UCSD-AML1 (cell line): ENCODE measurements around the gene TRMT61A.

Experiments used
- DNase-seq: peaks from one replicate; lab custom pipeline; 2025; ENCODE audit not compliant: unreplicated experiment; lab: John Stamatoyannopoulos, UW

TRMT61A gene

GRCh38 chr14:103528587-103529382, at the start of gene TRMT61A:
Gene TRMT61A (plus strand): TSS chr14:103529196. CDS start chr14:103529979, 783 bp downstream.
- DNase-seq, result peak; percentile 81

DNA sequence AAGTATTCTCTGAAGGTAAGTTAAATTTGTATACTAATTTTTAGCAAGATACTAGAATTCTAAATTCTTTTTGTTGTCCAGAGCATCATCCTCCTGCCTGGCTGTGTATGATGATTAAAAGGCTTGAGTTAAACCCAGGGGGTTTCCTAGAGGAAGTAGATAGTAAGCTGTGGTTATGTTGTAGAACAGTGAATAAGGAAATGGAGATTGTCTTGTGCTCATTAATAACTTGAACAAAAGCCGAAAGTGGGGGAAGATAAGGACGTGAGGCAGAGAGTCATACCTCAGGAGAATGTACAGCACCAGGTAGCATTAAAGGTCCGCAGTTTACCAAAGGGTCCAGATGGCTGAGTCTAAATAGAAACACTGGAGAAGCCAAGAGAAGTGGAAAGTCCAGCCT, 48.4 kb upstream of the TRMT61A start:
- no peak for DNase-seq

DNA sequence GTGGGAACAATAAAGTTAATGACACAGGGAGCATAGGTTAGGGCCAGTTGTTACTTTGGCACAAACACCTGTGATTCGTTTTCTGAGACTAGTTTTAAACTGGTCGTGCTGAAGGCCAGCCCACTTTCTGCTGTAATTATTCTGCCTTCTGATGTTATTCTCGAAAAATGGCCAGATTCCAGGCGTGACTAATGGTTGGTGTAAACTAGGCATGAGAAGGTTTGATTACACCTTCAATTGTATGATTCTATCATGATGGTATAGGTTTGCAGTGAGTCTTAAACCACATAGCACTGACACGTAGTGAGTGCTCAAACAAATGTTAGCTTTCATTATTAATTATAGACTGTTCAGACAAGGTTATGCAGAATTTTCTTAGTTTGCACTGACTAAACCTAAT, 45.4 kb upstream of the TRMT61A start:
- no peak for DNase-seq

DNA sequence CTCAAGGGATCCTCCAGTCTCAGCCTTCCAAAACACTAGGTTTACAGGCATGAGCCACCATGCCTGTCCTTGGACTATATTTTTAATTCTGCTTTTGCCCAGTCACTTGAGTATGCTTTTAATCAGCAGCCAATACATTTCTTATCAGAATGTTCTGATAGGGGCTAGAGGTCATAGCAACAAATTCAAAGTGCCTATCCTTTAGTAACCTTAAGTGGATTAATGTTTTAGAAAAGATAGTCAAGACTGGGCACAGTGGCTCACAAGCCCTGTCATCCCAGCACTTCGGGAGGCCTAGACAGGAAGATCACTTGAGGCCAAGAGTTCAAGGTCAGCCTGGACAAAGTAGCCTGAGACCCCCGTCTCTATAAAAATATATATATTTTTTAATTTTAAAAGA, 43.5 kb upstream of the TRMT61A start:
- no peak for DNase-seq

- no peak for DNase-seq
Observed at GRCh38 chr14:103488071-103488470, 40.9 kb upstream of the TRMT61A start.

- no peak for DNase-seq
Observed at GRCh38 chr14:103488960-103489359, 40.0 kb upstream of the TRMT61A start.

GRCh38 chr14:103489621-103490020, 39.4 kb upstream of the TRMT61A start:
- DNase-seq, result no peak

DNA sequence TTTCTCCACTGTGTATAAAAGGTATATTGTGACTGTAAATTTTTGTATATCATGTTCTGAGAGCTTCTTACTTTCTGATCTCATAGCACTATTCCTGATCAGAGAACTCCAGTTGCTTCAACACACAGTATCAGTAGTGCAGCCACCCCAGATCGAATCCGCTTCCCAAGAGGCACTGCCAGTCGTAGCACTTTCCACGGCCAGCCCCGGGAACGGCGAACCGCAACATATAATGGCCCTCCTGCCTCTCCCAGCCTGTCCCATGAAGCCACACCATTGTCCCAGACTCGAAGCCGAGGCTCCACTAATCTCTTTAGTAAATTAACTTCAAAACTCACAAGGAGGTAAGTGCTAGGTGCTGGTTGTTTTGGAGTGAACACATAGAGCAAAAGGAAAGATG, 37.3 kb upstream of the TRMT61A start:
- no peak for DNase-seq

- no peak for DNase-seq
Observed at GRCh38 chr14:103492156-103492925, 36.7 kb upstream of the TRMT61A start.

DNA sequence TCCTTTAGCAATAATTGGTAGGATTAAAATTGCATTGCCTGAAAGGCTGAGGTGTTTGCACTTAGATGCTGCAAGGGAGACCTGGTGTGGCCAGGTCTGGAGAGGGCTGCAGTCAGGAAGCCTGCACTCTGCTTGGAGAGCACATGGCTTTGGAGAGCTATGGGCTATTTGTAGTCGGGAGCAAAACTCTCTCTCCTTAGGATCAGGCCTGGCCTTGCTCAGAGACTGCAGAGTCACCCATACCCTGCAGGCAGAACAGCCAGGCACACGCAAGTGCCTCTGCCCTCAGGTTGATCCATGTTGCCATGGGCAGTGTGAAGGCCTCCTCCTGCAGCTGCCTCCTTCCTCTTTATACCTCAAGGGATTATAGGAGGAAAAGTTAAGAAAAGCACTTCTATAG, 33.1 kb upstream of the TRMT61A start:
- DNase-seq, result no peak

DNA sequence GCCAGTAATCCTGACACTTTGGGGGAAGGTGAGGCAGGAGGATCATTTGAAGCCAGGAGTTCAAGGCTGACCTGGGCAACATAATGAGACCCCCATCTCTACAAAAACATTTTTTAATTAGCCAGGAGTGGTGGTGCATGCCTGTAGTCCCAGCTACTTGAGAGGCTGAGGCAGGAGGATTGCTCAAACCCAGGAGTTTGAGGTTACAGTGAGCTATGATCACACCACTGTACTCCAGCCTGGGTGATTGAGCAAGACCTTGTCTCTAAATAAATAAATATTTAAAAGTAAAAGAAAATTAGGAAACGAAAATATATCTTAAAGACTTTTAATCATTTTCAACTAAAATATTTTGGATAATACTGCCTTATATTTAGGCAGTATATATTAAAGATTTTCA, 32.2 kb upstream of the TRMT61A start:
- no peak for DNase-seq

GRCh38 chr14:103499709-103500108, 29.3 kb upstream of the TRMT61A start:
- no peak for DNase-seq

DNA sequence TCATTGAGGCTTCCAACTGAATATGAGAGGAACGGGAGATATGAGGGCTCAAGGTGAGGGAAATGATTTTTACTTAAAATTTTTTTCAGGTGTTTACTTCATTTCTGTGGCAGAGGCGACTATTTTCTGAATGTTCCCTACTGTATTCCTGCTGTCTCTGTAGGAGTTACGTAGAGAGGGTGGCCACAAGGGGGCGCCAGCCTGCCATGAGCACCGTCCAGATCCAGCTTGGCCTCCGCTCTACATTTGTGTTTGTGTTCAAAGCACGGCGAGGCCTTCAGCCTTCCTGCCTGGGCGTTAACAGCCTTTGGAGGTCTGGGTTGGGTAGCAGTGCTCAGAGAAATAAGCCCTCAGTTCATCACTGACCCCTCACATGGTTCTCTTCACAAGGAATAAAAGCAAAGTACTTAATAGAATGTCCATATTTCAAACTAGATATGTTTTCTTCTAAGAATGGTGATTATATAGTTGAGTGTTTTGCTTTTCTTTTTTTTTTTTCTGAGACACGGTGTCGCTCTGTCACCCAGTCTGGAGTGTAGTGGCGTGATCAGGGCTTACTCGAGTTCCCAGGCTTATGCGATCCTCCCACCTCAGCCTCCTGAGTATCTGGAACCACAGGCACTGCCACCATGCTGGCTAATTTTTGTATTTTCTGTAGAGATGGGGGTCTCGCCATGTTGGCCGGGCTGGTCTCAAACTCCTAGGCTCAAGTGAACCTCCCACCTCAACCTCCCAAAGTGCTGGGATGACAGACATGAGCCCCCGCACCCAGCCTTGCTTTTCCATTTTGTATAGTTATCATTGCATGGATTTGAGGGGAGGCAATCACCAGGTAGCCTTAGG, 28.6 kb upstream of the TRMT61A start:
- DNase-seq, result peak; percentile 84

DNA sequence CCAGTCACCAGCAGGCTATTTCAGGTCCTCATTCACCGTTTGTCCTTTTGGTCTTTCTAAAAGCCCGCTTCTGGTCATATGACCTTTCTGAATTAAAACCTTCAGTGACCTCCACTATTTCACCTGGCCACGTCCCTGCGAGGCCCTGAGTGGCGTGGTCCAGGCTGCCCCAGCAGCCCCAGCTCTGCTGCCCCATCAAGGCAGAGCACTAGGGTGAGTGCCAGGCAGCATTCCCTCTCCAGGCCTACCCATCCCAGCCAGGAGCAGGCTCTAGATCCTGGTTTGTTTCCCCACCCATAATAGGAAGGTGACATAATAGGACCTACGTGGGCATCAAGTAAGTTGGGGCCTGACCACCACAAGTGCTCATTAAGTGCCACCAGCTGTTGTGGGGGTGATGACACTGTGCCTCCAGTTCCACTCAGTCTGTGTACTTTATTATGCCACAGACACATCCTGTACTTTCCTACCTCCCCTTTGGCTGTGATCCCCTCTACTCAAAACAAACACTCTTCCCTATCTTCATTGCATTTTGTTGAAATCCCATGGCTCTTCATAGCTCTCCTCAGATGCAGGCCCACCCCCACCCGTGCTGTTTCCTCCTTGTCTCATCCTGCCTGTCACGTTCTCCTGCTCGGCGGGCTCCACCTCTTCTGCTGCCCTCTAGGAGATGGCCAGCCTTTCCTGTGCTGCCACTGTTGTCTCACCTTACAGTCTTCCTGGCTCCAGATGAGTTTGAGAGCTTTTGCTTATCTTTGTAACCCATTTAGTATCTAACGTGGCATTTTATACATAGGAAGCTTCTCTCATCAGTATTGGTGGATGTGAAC, 27.7 kb upstream of the TRMT61A start:
- DNase-seq, result no peak

- no peak for DNase-seq
Observed at GRCh38 chr14:103501921-103502669, 26.9 kb upstream of the TRMT61A start.

DNA sequence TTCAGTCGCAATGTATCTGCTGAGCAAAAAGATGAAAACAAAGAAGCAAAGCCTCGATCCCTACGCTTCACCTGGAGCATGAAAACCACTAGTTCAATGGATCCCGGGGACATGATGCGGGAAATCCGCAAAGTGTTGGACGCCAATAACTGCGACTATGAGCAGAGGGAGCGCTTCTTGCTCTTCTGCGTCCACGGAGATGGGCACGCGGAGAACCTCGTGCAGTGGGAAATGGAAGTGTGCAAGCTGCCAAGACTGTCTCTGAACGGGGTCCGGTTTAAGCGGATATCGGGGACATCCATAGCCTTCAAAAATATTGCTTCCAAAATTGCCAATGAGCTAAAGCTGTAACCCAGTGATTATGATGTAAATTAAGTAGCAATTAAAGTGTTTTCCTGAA, 26.1 kb upstream of the TRMT61A start:
- DNase-seq, result no peak

DNA sequence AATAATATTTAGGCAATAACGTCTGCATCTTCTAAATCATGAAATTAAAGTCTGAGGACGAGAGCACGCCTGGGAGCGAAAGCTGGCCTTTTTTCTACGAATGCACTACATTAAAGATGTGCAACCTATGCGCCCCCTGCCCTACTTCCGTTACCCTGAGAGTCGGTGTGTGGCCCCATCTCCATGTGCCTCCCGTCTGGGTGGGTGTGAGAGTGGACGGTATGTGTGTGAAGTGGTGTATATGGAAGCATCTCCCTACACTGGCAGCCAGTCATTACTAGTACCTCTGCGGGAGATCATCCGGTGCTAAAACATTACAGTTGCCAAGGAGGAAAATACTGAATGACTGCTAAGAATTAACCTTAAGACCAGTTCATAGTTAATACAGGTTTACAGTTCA, 25.7 kb upstream of the TRMT61A start:
- DNase-seq, result no peak

DNA sequence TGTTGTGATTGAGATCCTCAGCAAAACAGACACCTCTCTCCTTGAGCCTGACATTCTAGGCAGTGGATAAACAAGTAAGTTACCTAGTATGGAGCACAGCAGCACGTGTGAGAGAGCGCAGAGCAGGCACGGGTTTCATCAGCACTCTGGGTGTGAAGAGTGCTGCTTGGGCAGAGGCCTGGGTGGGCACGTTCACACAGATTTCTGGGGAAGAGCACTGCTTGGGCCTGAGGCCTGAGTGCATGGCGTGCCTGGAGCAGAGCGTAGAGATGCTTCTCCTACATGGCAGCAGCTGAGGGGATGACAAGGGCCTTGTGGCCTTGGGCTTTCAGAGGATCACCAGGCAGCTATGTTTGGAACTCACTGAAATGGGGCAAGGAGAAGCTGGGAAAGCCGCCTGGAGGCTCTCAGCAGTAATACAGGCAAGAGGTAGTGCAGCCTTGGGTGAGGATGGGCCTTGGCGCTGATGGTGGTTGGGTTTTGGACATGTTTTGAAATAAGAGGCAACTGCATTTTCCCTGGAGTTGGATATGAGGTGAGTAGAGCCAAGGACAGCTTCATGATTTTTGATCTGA, 23.9 kb upstream of the TRMT61A start:
- DNase-seq, result no peak

DNA sequence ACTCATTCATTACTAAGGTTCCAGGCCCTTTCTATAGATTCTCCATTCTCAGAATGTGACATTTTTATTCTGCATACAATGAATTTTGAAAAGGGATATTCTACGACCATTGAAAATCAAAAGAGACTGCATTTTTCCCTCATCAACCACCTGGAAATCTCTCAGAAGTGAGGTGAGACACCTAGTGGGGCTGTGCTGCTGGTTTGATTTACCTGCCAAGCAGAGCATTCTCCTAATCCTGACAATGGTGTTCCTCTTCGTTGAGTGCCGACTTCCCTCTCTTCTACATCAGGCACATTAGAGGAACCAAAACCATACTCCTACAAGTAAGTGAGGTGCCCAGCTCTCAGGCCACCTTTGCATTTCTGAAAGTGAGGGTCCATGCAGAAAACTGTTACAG, 21.2 kb upstream of the TRMT61A start:
- DNase-seq, result no peak
